ENCODE data around the gene TSNAXIP1.

DNA sequence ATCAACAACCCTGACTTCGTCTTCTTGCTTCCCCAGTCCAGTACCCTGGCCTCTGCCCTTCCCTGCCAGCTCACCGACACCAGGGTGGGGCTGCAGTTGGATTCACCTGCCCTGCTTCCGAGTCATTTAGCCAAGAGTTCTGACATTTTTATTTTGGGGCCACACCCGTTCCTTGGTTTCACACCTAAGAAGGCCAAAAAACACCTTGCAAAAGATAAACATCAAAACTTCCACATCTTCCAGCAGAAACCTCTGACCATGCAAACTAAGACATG is 45.8 kb upstream of the TSNAXIP1 start:
- TF ChIP-seq POLR2A (IDR thresholded peaks at IDR 0.05; ENCODE audit: low read depth, low read length), result no peak
- TF ChIP-seq POU2F2 (IDR thresholded peaks at IDR 0.05; ENCODE audit: low read depth, low read length), result no peak
- TF ChIP-seq POLR2AphosphoS5 (IDR thresholded peaks at IDR 0.05; ENCODE audit: low read depth, low read length), result no peak
- TF ChIP-seq TAF1 (IDR thresholded peaks at IDR 0.05; ENCODE audit: low read depth, low read length), result no peak
- no peak for TF ChIP-seq SPI1 (IDR thresholded peaks at IDR 0.05; ENCODE audit: low read depth, low read length)

All from GM12891 (cell line).